Measurements from ENCODE around the gene CCDC150.

The CCDC150 gene

DNA sequence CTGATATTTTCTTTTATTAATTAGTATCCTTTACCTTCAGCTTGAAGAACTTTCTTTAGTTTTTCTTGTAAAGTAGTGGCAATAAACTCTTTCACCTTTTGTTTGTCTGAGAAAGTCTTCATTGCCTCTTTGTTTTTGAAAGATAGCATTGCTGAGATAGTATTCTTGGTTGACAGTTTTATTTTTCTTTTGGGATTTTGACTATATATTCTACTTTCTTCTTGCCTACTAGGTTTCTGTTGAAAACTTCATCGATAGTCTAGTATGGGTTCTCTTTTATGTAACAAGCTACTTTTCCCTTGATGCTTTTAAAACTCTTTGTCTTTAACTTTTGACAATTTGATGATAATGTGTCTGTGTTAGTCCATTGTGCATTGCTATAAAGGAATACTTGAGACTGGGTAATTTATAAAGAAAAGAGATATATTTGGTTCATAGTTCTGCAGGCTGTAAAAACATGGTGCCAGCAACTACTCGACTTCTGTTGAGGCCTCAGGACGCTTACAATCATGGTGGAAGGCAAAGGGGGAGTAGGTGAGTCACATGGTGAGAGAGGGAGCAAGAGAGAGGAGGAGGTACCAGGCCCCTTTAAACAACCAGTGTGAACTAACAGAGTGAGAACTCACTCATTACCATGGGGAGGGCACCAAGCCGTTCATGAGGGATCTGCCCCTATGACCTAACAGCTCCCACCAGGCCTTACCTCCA lies 12.0 kb downstream of the CCDC150 start:
- H3K4me3 ChIP-seq (ENCODE audit: control insufficient read depth, low read depth, low read length): no peak overlapping the region
- DNase-seq (ENCODE audit: low read depth): no peak
- no peak for TF ChIP-seq CTCF (IDR thresholded peaks at IDR 0.05; ENCODE audit: control insufficient read depth, insufficient read depth, low read depth, low read length, missing control alignments)

- no peak overlapping the region for H3K4me3 ChIP-seq (ENCODE audit: control insufficient read depth, low read depth, low read length)
- no peak for DNase-seq (ENCODE audit: low read depth)
- no peak for TF ChIP-seq CTCF (IDR thresholded peaks at IDR 0.05; ENCODE audit: control insufficient read depth, insufficient read depth, low read depth, low read length, missing control alignments)
Measured at GRCh38 chr2:196652869-196653268, 13.4 kb downstream of the CCDC150 start.

GRCh38 chr2:196653843-196654242 lies 14.3 kb downstream of the CCDC150 start:
- TF ChIP-seq CTCF (IDR thresholded peaks at IDR 0.05; ENCODE audit: control insufficient read depth, insufficient read depth, low read depth, low read length, missing control alignments): no peak
- no peak overlapping the region for H3K4me3 ChIP-seq (ENCODE audit: control insufficient read depth, low read depth, low read length)
- DNase-seq (ENCODE audit: low read depth): no peak

- TF ChIP-seq CTCF (IDR thresholded peaks at IDR 0.05; ENCODE audit: control insufficient read depth, insufficient read depth, low read depth, low read length, missing control alignments): no peak
- H3K4me3 ChIP-seq (ENCODE audit: control insufficient read depth, low read depth, low read length): no peak overlapping the region
- DNase-seq (ENCODE audit: low read depth): no peak
Measured at GRCh38 chr2:196655761-196656160, 16.2 kb downstream of the CCDC150 start.

GRCh38 chr2:196657333-196657732 lies 17.8 kb downstream of the CCDC150 start:
- no peak for TF ChIP-seq CTCF (IDR thresholded peaks at IDR 0.05; ENCODE audit: control insufficient read depth, insufficient read depth, low read depth, low read length, missing control alignments)
- H3K4me3 ChIP-seq (ENCODE audit: control insufficient read depth, low read depth, low read length): no peak overlapping the region
- DNase-seq (ENCODE audit: low read depth): no peak

GRCh38 chr2:196659844-196660243 lies 20.3 kb downstream of the CCDC150 start:
- DNase-seq (ENCODE audit: low read depth): no peak
- no peak for TF ChIP-seq CTCF (IDR thresholded peaks at IDR 0.05; ENCODE audit: control insufficient read depth, insufficient read depth, low read depth, low read length, missing control alignments)
- H3K4me3 ChIP-seq (ENCODE audit: control insufficient read depth, low read depth, low read length): no peak overlapping the region
